ENCODE data around the gene CACNA1D.

The CACNA1D gene

GRCh38 chr3:53845103-53845880, 350.9 kb downstream of the CACNA1D start:
- peak; percentile 84 for DNase-seq (ENCODE audit: low spot score)

- DNase-seq (ENCODE audit: low spot score) = no peak
Observed at GRCh38 chr3:53845881-53846133, 351.4 kb downstream of the CACNA1D start.

- DNase-seq (ENCODE audit: low spot score) = peak; percentile 85
Observed at GRCh38 chr3:53846134-53846850, 351.9 kb downstream of the CACNA1D start, which contains the start of the genes CHDH and IL17RB. CHDH (minus strand) TSS chr3:53846419; CDS start chr3:53824008, 22,411 bp downstream. IL17RB (plus strand) TSS chr3:53846568; CDS start chr3:53846589, 21 bp downstream.

- no peak for DNase-seq (ENCODE audit: low spot score)
Observed at GRCh38 chr3:53846851-53847155, 352.4 kb downstream of the CACNA1D start.

DNA sequence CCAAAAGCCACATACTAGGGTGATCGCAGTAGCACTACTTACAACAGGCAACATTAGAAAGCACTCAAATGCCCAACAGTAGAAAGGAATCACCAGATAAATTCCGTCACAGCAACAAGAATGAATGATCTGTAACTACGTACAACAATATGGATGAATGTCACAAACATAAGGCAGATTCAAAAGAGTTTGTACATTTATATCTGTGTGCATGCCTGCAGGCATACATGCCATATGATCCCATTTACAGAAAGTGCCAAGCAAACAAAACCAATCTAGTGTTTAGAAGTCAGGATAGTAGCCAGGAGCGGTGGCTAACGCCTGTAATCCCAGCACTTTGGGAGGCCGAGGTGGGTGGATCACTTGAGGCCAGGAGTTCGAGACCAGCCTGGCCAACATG, 355.5 kb downstream of the CACNA1D start:
- no peak for DNase-seq (ENCODE audit: low spot score)

DNA sequence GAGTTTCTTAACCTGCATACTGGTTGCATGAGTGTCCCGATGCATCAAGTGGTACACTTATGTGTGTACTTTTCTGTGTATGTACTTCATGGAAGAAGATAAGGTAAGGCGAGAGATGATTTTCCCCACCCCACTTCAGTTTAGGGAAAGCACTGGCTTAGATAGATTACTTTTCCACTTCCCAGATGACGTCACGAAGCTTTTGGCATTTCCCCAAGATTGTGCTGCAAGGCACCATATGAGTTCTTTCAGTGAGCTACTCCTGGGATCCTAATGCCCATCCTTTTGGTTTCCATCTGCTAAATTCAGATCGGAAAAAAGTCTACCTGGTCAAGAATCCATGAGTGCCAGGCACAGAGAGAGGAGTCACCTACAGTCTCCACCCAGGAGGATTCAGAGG, 356.5 kb downstream of the CACNA1D start:
- no peak for DNase-seq (ENCODE audit: low spot score)

DNA sequence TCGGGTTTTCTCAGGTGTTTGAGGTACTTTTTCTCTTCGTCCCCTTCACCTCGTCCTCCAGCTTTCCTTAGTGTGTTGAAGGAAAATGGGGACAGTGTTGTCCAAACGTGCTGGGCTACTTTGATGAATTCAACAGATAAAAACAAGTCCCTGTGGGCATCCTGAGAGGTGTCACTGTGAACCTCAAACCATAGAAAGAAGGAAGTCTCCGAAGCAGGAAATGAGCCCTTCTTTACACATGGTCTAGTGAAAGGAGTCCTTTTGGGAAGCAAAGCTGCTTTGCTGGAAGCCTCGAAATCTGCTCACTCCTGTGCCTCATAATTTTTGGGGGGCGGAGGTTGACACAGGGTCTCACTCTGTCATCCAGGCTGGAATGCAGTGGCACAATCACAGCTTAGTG, 362.6 kb downstream of the CACNA1D start:
- no peak for DNase-seq (ENCODE audit: low spot score)

DNA sequence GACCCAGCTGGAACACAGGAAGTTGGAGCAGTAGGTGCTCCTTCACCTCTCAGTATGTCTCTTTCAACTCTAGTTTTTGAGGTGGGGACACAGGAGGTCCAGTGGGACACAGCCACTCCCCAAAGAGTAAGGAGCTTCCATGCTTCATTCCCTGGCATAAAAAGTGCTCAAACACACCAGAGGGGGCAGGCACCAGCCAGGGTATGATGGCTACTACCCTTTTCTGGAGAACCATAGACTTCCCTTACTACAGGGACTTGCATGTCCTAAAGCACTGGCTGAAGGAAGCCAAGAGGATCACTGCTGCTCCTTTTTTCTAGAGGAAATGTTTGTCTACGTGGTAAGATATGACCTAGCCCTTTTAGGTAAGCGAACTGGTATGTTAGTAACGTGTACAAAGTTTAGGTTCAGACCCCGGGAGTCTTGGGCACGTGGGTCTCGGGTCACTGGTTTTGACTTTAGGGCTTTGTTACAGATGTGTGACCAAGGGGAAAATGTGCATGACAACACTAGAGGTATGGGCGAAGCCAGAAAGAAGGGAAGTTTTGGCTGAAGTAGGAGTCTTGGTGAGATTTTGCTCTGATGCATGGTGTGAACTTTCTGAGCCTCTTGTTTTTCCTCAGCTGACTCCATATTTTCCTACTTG, 363.8 kb downstream of the CACNA1D start:
- DNase-seq (ENCODE audit: low spot score) = no peak

- no peak for DNase-seq (ENCODE audit: low spot score)
Observed at GRCh38 chr3:53859178-53859577, 364.8 kb downstream of the CACNA1D start.

DNA sequence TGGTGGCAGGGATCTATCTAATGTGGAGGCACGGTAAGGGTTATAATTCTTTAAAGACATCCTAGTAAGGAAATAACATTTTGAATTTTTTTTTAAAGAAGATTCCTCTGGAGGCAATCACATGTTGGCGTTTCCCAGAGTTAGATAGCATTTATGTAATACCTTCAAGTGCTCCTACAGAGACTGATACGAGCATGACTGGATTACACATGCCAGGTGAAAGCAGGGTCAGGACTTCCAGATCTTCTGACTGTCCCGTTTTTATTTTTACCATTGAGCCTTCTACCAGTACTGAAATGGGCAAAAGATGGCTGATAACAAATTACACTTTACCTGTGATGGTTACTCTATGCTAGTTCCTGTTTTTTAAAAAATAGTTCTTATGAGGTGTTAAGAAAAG, 365.8 kb downstream of the CACNA1D start:
- DNase-seq (ENCODE audit: low spot score) = no peak

DNA sequence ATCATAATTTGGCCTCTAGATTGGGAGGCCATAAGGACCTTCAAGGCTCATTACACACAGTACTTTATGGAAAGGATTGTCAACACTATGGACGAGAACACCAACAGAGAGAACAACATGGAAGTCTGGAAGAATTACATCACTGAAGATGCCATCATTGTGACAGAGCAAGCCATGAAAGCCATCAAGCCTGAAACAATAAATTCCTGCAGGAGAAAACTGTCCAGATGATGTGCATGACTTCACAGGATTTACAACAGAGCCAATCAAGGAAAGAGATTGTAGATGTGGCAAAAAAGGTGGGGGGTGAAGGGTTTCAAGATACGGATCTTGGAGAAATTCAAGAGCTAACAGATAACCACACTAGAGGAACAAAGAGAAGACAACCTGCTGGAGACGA, 367.8 kb downstream of the CACNA1D start:
- no peak for DNase-seq (ENCODE audit: low spot score)

DNA sequence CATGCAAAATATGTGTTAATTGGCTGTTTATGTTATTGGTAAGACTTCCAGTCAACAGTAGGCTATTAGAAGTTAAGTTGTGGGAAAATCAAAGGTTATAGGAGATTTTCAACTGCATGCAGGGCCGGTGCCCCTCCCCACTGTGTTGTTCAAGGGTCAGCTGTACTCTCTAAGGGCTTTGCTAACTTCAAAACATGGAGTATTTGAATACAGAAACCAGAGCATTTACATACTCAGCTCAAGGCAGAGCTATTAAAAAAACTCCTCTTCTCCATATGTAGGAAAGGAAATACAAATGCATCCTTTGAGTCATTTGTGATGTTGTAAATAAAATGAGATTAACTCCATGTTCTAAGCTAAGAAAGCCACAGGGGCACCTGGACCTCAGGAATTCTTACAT, 368.7 kb downstream of the CACNA1D start:
- DNase-seq (ENCODE audit: low spot score) = no peak
